ENCODE data around the gene MMP15.

DNA sequence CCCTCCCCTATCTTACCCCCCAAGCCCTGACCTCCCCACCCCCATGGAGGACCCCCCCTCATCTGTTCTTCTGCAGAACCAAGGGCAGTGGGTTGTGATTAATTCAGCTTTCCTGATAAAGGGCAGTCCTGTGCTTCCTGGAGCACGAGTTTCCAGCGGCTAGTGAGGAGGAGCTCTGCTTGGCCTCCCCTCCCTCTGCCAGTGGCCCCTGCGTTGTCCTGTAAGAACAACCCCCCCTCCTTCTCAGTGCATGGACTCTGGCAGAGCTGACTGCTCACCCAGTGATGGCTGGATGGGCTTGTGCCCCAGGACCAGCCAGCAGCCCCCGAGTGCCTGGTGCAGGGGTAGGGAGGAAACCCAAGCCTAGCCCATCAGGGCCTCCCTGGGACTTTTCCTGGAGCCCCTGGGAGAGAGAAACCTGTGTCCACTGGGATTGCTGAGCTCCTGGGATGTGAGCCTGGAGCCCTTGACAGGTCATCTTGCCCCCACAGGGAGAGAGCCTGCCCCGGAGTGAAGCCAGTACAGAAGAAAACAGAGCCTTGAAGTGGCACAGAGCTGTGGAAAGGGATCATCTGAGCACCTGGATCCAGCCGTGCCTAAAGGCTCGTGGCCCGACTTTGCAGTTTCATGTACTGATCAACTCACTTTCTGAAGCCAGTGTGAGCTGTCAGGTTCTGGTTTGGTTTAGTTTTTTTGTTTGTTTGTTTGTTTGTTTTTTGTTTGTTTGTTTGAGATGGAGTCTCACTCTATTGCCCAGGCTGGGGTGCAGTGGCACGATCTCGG is 26.5 kb downstream of the MMP15 start:
- TF ChIP-seq, protein P1, sequence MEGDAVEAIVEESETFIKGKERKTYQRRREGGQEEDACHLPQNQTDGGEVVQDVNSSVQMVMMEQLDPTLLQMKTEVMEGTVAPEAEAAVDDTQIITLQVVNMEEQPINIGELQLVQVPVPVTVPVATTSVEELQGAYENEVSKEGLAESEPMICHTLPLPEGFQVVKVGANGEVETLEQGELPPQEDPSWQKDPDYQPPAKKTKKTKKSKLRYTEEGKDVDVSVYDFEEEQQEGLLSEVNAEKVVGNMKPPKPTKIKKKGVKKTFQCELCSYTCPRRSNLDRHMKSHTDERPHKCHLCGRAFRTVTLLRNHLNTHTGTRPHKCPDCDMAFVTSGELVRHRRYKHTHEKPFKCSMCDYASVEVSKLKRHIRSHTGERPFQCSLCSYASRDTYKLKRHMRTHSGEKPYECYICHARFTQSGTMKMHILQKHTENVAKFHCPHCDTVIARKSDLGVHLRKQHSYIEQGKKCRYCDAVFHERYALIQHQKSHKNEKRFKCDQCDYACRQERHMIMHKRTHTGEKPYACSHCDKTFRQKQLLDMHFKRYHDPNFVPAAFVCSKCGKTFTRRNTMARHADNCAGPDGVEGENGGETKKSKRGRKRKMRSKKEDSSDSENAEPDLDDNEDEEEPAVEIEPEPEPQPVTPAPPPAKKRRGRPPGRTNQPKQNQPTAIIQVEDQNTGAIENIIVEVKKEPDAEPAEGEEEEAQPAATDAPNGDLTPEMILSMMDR (IDR thresholded peaks at IDR 0.05): no peak
- no peak for TF ChIP-seq POLR2A (IDR thresholded peaks at IDR 0.05)

Data from Peyer's patch (tissue), 4 donors.